HEK293 (cell line): ENCODE data around the gene MAN2B2.

ENCODE experiments used
- EGR2 ChIP-seq: fragments of 450-650 bp; formaldehyde crosslinking; IDR thresholded peaks from 2 replicates; pipeline ENCODE4 v1.5.1; 2016; ENCODE audit warnings: low read depth, missing biosample characterization, missing genetic modification characterization
- GFI1B ChIP-seq: fragments of 450-650 bp; formaldehyde crosslinking; IDR thresholded peaks from 2 replicates; pipeline ENCODE4 v1.5.1; 2016; ENCODE audit warnings: missing biosample characterization, missing genetic modification characterization
- GLI4 ChIP-seq: fragments of 450-650 bp; formaldehyde crosslinking; IDR thresholded peaks from 2 replicates; pipeline ENCODE4 v1.5.1; 2016; ENCODE audit warnings: missing biosample characterization, missing genetic modification characterization
- HOXC10 ChIP-seq: sonication (generic); formaldehyde crosslinking; IDR thresholded peaks from 2 replicates; pipeline ENCODE4 v1.8.1; 2023; ENCODE audit warnings: mild to moderate bottlenecking, missing genetic modification reagents
- KLF7 ChIP-seq: fragments of 450-650 bp; formaldehyde crosslinking; IDR thresholded peaks from 2 replicates; pipeline ENCODE4 v1.5.1; 2016; ENCODE audit warnings: missing biosample characterization, missing genetic modification characterization, borderline replicate concordance
- SP2 ChIP-seq: fragments of 450-650 bp; formaldehyde crosslinking; IDR thresholded peaks from 2 replicates; pipeline ENCODE4 v1.5.1; 2016; ENCODE audit warnings: missing biosample characterization, missing genetic modification characterization
- SP7 ChIP-seq: fragments of 450-650 bp; formaldehyde crosslinking; IDR thresholded peaks from 2 replicates; pipeline ENCODE4 v1.5.1; 2016; ENCODE audit warnings: missing biosample characterization, missing genetic modification characterization
- TRIM28 ChIP-seq: IDR thresholded peaks from 2 replicates; pipeline ENCODE4 v1.6.1; 2011; ENCODE audit warnings: low read length, control low read depth, borderline replicate concordance
- ZFP41 ChIP-seq: fragments of 450-650 bp; formaldehyde crosslinking; IDR thresholded peaks from 2 replicates; pipeline ENCODE4 v1.5.1; 2016; ENCODE audit warnings: missing biosample characterization, missing genetic modification characterization, borderline replicate concordance
- ZNF133 ChIP-seq: fragments of 450-650 bp; formaldehyde crosslinking; IDR thresholded peaks from 2 replicates; pipeline ENCODE4 v1.5.1; 2016; ENCODE audit warnings: missing biosample characterization, missing genetic modification characterization
- ZNF138 ChIP-seq: fragments of 450-650 bp; formaldehyde crosslinking; IDR thresholded peaks from 2 replicates; pipeline ENCODE4 v1.5.1; 2016; ENCODE audit warnings: missing biosample characterization, missing genetic modification characterization, borderline replicate concordance
- ZNF175 ChIP-seq: fragments of 450-650 bp; formaldehyde crosslinking; IDR thresholded peaks from 2 replicates; pipeline ENCODE4 v1.5.1; 2016; ENCODE audit warnings: missing biosample characterization, missing genetic modification characterization
- ZNF184 ChIP-seq: fragments of 450-650 bp; IDR thresholded peaks from 2 replicates; pipeline ENCODE4 v1.5.1; 2018; ENCODE audit warnings: missing biosample characterization, mild to moderate bottlenecking, missing genetic modification characterization
- ZNF24 ChIP-seq: fragments of 450-650 bp; formaldehyde crosslinking; IDR thresholded peaks from 2 replicates; pipeline ENCODE4 v1.5.1; 2016; ENCODE audit warnings: missing biosample characterization, missing genetic modification characterization
- ZNF248 ChIP-seq: fragments of 450-650 bp; formaldehyde crosslinking; IDR thresholded peaks from 2 replicates; pipeline ENCODE4 v1.5.1; 2017; ENCODE audit warnings: missing biosample characterization, missing genetic modification characterization
- ZNF266 ChIP-seq: fragments of 450-650 bp; formaldehyde crosslinking; IDR thresholded peaks from 2 replicates; pipeline ENCODE4 v1.5.1; 2016; ENCODE audit warnings: missing biosample characterization, missing genetic modification characterization, low read depth
- ZNF366 ChIP-seq: fragments of 450-650 bp; formaldehyde crosslinking; conservative IDR thresholded peaks from 2 replicates; pipeline ENCODE4 v1.5.1; 2016; ENCODE audit warnings: missing biosample characterization, missing genetic modification characterization
- ZNF391 ChIP-seq: fragments of 450-650 bp; formaldehyde crosslinking; IDR thresholded peaks from 2 replicates; pipeline ENCODE4 v1.5.1; 2016; ENCODE audit warnings: low read depth, missing biosample characterization, missing genetic modification characterization, borderline replicate concordance
- ZNF501 ChIP-seq: fragments of 450-650 bp; formaldehyde crosslinking; IDR thresholded peaks from 2 replicates; pipeline ENCODE4 v1.5.1; 2016; ENCODE audit warnings: missing biosample characterization, missing genetic modification characterization
- ZNF596 ChIP-seq: fragments of 450-650 bp; IDR thresholded peaks from 2 replicates; pipeline ENCODE4 v1.5.0; 2018; ENCODE audit warnings: missing biosample characterization, mild to moderate bottlenecking, missing genetic modification characterization, moderate library complexity
- ZNF600 ChIP-seq: fragments of 450-650 bp; formaldehyde crosslinking; IDR thresholded peaks from 2 replicates; pipeline ENCODE4 v1.5.1; 2016; ENCODE audit warnings: missing biosample characterization, missing genetic modification characterization
- ZNF610 ChIP-seq: fragments of 450-650 bp; formaldehyde crosslinking; IDR thresholded peaks from 2 replicates; pipeline ENCODE4 v1.5.1; 2016; ENCODE audit warnings: missing biosample characterization, missing genetic modification characterization, borderline replicate concordance
- ZNF626 ChIP-seq: fragments of 450-650 bp; sonication (Bioruptor Pico); formaldehyde crosslinking; IDR thresholded peaks from 2 replicates; pipeline ENCODE4 v1.5.1; 2018; ENCODE audit warnings: missing biosample characterization, missing genetic modification characterization, inconsistent platforms
- ZNF777 ChIP-seq: fragments of 450-650 bp; formaldehyde crosslinking; IDR thresholded peaks from 2 replicates; pipeline ENCODE4 v1.5.1; 2017; ENCODE audit warnings: missing biosample characterization, missing genetic modification characterization, borderline replicate concordance
- ZNF843 ChIP-seq: fragments of 450-650 bp; formaldehyde crosslinking; IDR thresholded peaks from 2 replicates; pipeline ENCODE4 v1.5.1; 2016; ENCODE audit warnings: missing biosample characterization, missing genetic modification characterization
- TF ChIP-seq, protein P1 (sequence below): fragments of 450-650 bp; formaldehyde crosslinking; IDR thresholded peaks from 2 replicates; pipeline ENCODE4 v1.5.1; 2016; ENCODE audit warnings: missing biosample characterization, missing genetic modification characterization
- TF ChIP-seq, protein P2 (sequence below): fragments of 450-650 bp; formaldehyde crosslinking; IDR thresholded peaks from 2 replicates; pipeline ENCODE4 v1.5.1; 2016; ENCODE audit warnings: missing biosample characterization, missing genetic modification characterization
- TF ChIP-seq, protein P3 (sequence below): fragments of 450-650 bp; formaldehyde crosslinking; IDR thresholded peaks from 2 replicates; pipeline ENCODE4 v1.5.1; 2017; ENCODE audit warnings: missing biosample characterization, mild to moderate bottlenecking, missing genetic modification characterization, moderate library complexity
- TF ChIP-seq, protein P4 (sequence below): fragments of 450-650 bp; formaldehyde crosslinking; IDR thresholded peaks from 2 replicates; pipeline ENCODE4 v1.5.1; 2017; ENCODE audit warnings: missing biosample characterization, missing genetic modification characterization
- TF ChIP-seq, protein P5 (sequence below): fragments of 450-650 bp; formaldehyde crosslinking; IDR thresholded peaks from 2 replicates; pipeline ENCODE4 v1.5.1; 2016; ENCODE audit warnings: missing biosample characterization, missing genetic modification characterization

Gene MAN2B2

DNA sequence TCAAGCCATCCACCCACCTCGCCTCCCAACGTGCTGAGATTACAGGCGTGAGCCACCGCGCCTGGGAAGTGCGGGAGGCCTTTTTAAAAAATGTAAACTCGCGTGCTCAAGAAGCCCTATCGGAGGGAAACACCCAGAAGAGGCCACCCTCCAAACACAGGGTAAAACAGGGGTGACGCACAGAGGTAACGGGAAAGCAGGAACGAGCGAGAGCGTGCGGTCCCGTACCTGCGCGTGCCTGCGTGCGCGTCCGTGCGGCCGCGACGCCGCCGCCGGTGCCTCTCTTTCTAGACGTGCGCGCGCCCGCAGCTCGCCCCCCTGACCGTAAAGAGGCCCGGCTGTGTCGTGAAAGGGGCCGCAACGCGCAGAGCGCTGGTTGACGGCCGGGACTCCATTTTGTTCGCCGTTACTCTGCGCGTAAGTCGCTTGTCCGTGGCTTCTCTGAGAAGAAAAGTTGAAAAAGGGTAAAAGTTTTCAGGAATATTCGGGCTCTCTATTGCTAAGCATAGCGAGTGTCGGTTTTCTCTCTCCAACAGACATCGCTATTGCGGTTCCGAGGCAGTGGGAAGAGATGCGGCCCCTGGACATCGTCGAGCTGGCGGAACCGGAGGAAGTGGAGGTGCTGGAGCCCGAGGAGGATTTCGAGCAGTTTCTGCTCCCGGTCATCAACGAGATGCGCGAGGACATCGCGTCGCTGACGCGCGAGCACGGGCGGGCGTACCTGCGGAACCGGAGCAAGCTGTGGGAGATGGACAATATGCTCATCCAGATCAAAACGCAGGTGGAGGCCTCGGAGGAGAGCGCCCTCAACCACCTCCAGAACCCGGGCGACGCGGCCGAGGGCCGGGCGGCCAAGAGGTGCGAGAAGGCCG, 65.5 kb downstream of the MAN2B2 start, which contains the start of gene MRFAP1 (continued):
- TF ChIP-seq, protein P1, sequence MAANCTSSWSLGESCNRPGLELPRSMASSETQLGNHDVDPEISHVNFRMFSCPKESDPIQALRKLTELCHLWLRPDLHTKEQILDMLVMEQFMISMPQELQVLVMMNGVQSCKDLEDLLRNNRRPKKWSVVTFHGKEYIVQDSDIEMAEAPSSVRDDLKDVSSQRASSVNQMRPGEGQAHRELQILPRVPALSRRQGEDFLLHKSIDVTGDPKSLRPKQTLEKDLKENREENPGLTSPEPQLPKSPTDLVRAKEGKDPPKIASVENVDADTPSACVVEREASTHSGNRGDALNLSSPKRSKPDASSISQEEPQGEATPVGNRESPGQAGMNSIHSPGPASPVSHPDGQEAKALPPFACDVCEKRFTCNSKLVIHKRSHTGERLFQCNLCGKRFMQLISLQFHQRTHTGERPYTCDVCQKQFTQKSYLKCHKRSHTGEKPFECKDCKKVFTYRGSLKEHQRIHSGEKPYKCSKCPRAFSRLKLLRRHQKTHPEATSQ (tag by site-specific recombination), result no peak
- no peak for TF ChIP-seq GFI1B (tag by site-specific recombination)
- 0 out of 2 replicates have a peak, but pooled peaks have one; percentile 54 for TF ChIP-seq ZNF600
- peak; percentile 18; the same call in 1 of the 2 replicates for TF ChIP-seq TRIM28
- TF ChIP-seq, protein P2, sequence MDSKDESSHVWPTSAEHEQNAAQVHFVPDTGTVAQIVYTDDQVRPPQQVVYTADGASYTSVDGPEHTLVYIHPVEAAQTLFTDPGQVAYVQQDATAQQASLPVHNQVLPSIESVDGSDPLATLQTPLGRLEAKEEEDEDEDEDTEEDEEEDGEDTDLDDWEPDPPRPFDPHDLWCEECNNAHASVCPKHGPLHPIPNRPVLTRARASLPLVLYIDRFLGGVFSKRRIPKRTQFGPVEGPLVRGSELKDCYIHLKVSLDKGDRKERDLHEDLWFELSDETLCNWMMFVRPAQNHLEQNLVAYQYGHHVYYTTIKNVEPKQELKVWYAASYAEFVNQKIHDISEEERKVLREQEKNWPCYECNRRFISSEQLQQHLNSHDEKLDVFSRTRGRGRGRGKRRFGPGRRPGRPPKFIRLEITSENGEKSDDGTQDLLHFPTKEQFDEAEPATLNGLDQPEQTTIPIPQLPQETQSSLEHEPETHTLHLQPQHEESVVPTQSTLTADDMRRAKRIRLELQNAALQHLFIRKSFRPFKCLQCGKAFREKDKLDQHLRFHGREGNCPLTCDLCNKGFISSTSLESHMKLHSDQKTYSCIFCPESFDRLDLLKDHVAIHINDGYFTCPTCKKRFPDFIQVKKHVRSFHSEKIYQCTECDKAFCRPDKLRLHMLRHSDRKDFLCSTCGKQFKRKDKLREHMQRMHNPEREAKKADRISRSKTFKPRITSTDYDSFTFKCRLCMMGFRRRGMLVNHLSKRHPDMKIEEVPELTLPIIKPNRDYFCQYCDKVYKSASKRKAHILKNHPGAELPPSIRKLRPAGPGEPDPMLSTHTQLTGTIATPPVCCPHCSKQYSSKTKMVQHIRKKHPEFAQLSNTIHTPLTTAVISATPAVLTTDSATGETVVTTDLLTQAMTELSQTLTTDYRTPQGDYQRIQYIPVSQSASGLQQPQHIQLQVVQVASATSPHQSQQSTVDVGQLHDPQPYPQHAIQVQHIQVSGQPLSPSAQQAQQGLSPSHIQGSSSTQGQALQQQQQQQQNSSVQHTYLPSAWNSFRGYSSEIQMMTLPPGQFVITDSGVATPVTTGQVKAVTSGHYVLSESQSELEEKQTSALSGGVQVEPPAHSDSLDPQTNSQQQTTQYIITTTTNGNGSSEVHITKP (tag by site-specific recombination), result peak; percentile 83
- no peak for TF ChIP-seq ZNF184 (tag by site-specific recombination)
- TF ChIP-seq, protein P3, sequence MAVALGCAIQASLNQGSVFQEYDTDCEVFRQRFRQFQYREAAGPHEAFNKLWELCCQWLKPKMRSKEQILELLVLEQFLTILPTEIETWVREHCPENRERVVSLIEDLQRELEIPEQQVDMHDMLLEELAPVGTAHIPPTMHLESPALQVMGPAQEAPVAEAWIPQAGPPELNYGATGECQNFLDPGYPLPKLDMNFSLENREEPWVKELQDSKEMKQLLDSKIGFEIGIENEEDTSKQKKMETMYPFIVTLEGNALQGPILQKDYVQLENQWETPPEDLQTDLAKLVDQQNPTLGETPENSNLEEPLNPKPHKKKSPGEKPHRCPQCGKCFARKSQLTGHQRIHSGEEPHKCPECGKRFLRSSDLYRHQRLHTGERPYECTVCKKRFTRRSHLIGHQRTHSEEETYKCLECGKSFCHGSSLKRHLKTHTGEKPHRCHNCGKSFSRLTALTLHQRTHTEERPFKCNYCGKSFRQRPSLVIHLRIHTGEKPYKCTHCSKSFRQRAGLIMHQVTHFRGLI, result no peak
- peak; percentile 57 for TF ChIP-seq SP7
- peak; percentile 65 for TF ChIP-seq ZNF366 (tag by site-specific recombination)
- TF ChIP-seq, protein P4, sequence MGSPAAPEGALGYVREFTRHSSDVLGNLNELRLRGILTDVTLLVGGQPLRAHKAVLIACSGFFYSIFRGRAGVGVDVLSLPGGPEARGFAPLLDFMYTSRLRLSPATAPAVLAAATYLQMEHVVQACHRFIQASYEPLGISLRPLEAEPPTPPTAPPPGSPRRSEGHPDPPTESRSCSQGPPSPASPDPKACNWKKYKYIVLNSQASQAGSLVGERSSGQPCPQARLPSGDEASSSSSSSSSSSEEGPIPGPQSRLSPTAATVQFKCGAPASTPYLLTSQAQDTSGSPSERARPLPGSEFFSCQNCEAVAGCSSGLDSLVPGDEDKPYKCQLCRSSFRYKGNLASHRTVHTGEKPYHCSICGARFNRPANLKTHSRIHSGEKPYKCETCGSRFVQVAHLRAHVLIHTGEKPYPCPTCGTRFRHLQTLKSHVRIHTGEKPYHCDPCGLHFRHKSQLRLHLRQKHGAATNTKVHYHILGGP (tag by site-specific recombination), result no peak
- no peak; the same call in 1 of the 2 replicates for TF ChIP-seq ZNF391 (tag by site-specific recombination)
- TF ChIP-seq ZNF626 (tag by site-specific recombination), result no peak
- no peak for TF ChIP-seq ZFP41 (tag by site-specific recombination)
- TF ChIP-seq ZNF266 (tag by site-specific recombination), result no peak
- TF ChIP-seq KLF7 (tag by site-specific recombination), result no peak
- TF ChIP-seq ZNF610 (tag by site-specific recombination), result no peak
- TF ChIP-seq ZNF596, result no peak
- TF ChIP-seq ZNF248 (tag by site-specific recombination), result no peak
- no peak for TF ChIP-seq SP2 (tag by site-specific recombination)
- no peak for TF ChIP-seq EGR2 (tag by site-specific recombination)
- no peak for TF ChIP-seq HOXC10 (CRISPR knock-in tag)
- TF ChIP-seq ZNF175 (tag by site-specific recombination), result no peak
- TF ChIP-seq ZNF138, result no peak
- TF ChIP-seq, protein P5, sequence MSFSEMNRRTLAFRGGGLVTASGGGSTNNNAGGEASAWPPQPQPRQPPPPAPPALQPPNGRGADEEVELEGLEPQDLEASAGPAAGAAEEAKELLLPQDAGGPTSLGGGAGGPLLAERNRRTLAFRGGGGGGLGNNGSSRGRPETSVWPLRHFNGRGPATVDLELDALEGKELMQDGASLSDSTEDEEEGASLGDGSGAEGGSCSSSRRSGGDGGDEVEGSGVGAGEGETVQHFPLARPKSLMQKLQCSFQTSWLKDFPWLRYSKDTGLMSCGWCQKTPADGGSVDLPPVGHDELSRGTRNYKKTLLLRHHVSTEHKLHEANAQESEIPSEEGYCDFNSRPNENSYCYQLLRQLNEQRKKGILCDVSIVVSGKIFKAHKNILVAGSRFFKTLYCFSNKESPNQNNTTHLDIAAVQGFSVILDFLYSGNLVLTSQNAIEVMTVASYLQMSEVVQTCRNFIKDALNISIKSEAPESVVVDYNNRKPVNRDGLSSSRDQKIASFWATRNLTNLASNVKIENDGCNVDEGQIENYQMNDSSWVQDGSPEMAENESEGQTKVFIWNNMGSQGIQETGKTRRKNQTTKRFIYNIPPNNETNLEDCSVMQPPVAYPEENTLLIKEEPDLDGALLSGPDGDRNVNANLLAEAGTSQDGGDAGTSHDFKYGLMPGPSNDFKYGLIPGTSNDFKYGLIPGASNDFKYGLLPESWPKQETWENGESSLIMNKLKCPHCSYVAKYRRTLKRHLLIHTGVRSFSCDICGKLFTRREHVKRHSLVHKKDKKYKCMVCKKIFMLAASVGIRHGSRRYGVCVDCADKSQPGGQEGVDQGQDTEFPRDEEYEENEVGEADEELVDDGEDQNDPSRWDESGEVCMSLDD, result 0 out of 2 replicates have a peak, but pooled peaks have one; percentile 25
- no peak for TF ChIP-seq ZNF24 (tag by site-specific recombination)
- TF ChIP-seq ZNF501 (tag by site-specific recombination), result peak; percentile 40; the same call in 1 of the 2 replicates
- no peak for TF ChIP-seq ZNF777 (tag by site-specific recombination)
- no peak for TF ChIP-seq GLI4 (tag by site-specific recombination)
- no peak for TF ChIP-seq ZNF133
- TF ChIP-seq ZNF843 (tag by site-specific recombination), result no peak
